HG03378 (cell line): ENCODE measurements around the gene RPL31.
"Not testable (repeated sequence)": the region's sequence is repeated elsewhere in the genome, so short reads cannot be mapped to it uniquely, and the experiment has no call there.

Source experiments
- ATAC-seq: cut with Tn5 transposase; IDR thresholded peaks from one replicate; pipeline ENCODE4 v1.9.1; 2021; ENCODE audit warnings: mild to moderate bottlenecking, moderate library complexity; ENCODE audit not compliant: unreplicated experiment

Gene RPL31

GRCh38 chr2:101023327-101024107 lies 21.4 kb downstream of the RPL31 start:
- ATAC-seq: no peak

GRCh38 chr2:101025561-101025960 lies 23.5 kb downstream of the RPL31 start:
- ATAC-seq: no peak

GRCh38 chr2:101026253-101026701 lies 24.2 kb downstream of the RPL31 start:
- no peak for ATAC-seq

GRCh38 chr2:101026923-101027469 lies 24.9 kb downstream of the RPL31 start:
- no peak for ATAC-seq

GRCh38 chr2:101027852-101028251 lies 25.8 kb downstream of the RPL31 start:
- no peak for ATAC-seq

- ATAC-seq: no peak
These were observed 28.9 kb downstream of the RPL31 start for GRCh38 chr2:101030866-101031554.

- no peak for ATAC-seq
These were observed 30.1 kb downstream of the RPL31 start for GRCh38 chr2:101032084-101032776.

- no peak for ATAC-seq
These were observed 34.5 kb downstream of the RPL31 start for GRCh38 chr2:101036562-101036961.

- ATAC-seq: no peak
These were observed 35.2 kb downstream of the RPL31 start for GRCh38 chr2:101037161-101037755.

- ATAC-seq: no peak
These were observed 36.6 kb downstream of the RPL31 start for GRCh38 chr2:101038455-101039255.

- ATAC-seq: no peak
These were observed 38.0 kb downstream of the RPL31 start for GRCh38 chr2:101040072-101040471.

- ATAC-seq: no peak
These were observed 38.7 kb downstream of the RPL31 start for GRCh38 chr2:101040761-101041160.

- no peak for ATAC-seq
These were observed 39.3 kb downstream of the RPL31 start for GRCh38 chr2:101041413-101041812.

GRCh38 chr2:101045330-101045729 lies 43.2 kb downstream of the RPL31 start:
- no peak for ATAC-seq

GRCh38 chr2:101047075-101047766 lies 45.1 kb downstream of the RPL31 start:
- ATAC-seq: no peak

GRCh38 chr2:101047774-101048173 lies 45.7 kb downstream of the RPL31 start:
- ATAC-seq: no peak

GRCh38 chr2:101048756-101049155 lies 46.7 kb downstream of the RPL31 start:
- ATAC-seq: no peak

- ATAC-seq: not testable (repeated sequence)
These were observed 48.8 kb downstream of the RPL31 start for GRCh38 chr2:101050886-101051285.

GRCh38 chr2:101052147-101052546 lies 50.1 kb downstream of the RPL31 start:
- ATAC-seq: no peak

- no peak for ATAC-seq
These were observed 51.0 kb downstream of the RPL31 start for GRCh38 chr2:101053117-101053516.
